HepG2 (cell line): ENCODE results near the gene CAMK1G. TPM values are rescaled to one million over a fixed set of nuclear protein-coding genes. Genes with fewer than 3 reads are reported as not detected.

Experiments used
- ATAC-seq: fragments of 200-7000 bp; cut with Tn5 transposase; 3 replicates; pipeline ENCODE4 v1.9.1; 2020; ENCODE audit warnings: mild to moderate bottlenecking, moderate library complexity
- BruUV-seq: library from RNA; stranded (reverse); fragments of 400-500 nt; replicated peaks from 2 replicates; lab custom pipeline; 2021; lab: Mats Ljungman, UMichigan
- CTCF ChIA-PET: fragments of 300-600 bp; formaldehyde crosslinking; extraction: SDS; loops from one replicate; lab custom pipeline; 2021; ENCODE audit warnings: low total read pairs, inconsistent platforms, low intra/inter-chr PET ratio; lab: Yijun Ruan, JAX
- POLR2A ChIA-PET: fragments of 350-600 bp; sonication (Branson Sonifier 250); formaldehyde crosslinking; loops from one replicate; lab custom pipeline; 2020; ENCODE audit warnings: antibody characterized with exemption, inconsistent platforms; lab: Yijun Ruan, JAX
- DNase-seq: peaks from one replicate; pipeline ENCODE4 v3.0.0-alpha.2; 2015; ENCODE audit warnings: low spot score
- FAIRE-seq: peaks from 3 replicates; lab custom pipeline; 2011; peaks lifted over from hg19 to GRCh38; lab: Jason Lieb, UNC
- H2AFZ ChIP-seq: one replicate; pipeline ENCODE4 v1.6.1; 2011; ENCODE audit warnings: low read length, inconsistent platforms
- H3K27ac ChIP-seq: fragments of 300-600 bp; 3 replicates; pipeline ENCODE4 v1.8.0; 2011; ENCODE audit warnings: mixed run types, mild to moderate bottlenecking, mixed read lengths, low read length, inconsistent platforms; ENCODE audit not compliant: insufficient read depth; ENCODE audit errors: extremely low read length
- H3K27me3 ChIP-seq, 2 experiments: fragments of 200-600 bp in 1 of 2; 2 replicates in 1 of 2; 3 replicates in 1 of 2; pipeline versions ENCODE4 v1.6.0 to v1.8.0; 2011; ENCODE audit warnings: low read length in 2 of 2, mild to moderate bottlenecking in 2 of 2, moderate library complexity in 2 of 2, inconsistent platforms in 1 of 2; ENCODE audit not compliant: insufficient read depth in 2 of 2, control insufficient read depth in 1 of 2
- H3K36me3 ChIP-seq, 2 experiments: fragments of 200-600 bp in 1 of 2; replicated peaks in 1 of 2; 2 replicates in 1 of 2; 3 replicates in 1 of 2; pipeline versions ENCODE4 v1.5.1 to v1.8.0; 2011; ENCODE audit warnings: low read length in 2 of 2, inconsistent platforms in 1 of 2; ENCODE audit not compliant: insufficient read depth in 2 of 2, control insufficient read depth in 1 of 2
- H3K4me1 ChIP-seq: 2 replicates; pipeline ENCODE4 v1.5.1; 2012; ENCODE audit warnings: low read length, inconsistent platforms; ENCODE audit not compliant: insufficient read depth
- H3K4me2 ChIP-seq: 2 replicates; pipeline ENCODE4 v1.6.0; 2011; ENCODE audit warnings: low read depth, low read length, inconsistent platforms
- H3K4me3 ChIP-seq, 3 experiments: fragments of 200-600 bp in 1 of 3; sonication (generic), shearing (Covaris generic) in 1 of 3; replicated peaks in 1 of 3; 2 replicates each; pipeline ENCODE4 v1.5.1; 2011 to 2016; ENCODE audit warnings: low read length in 3 of 3, inconsistent platforms in 2 of 3, low read depth in 2 of 3, mild to moderate bottlenecking in 2 of 3, control low read depth in 1 of 3, mixed read lengths in 1 of 3; ENCODE audit not compliant: insufficient read depth in 1 of 3
- H3K79me2 ChIP-seq: one replicate; pipeline ENCODE4 v1.6.1; 2011; ENCODE audit warnings: low read length, inconsistent platforms; ENCODE audit not compliant: insufficient read depth
- H3K9ac ChIP-seq: 2 replicates; pipeline ENCODE4 v1.6.0; 2011; ENCODE audit warnings: mild to moderate bottlenecking, low read depth, low read length, inconsistent platforms; ENCODE audit not compliant: insufficient read depth
- H3K9me3 ChIP-seq: 2 replicates; pipeline ENCODE4 v1.5.1; 2012; ENCODE audit warnings: mild to moderate bottlenecking, low read length
- H4K20me1 ChIP-seq: 2 replicates; pipeline ENCODE4 v1.6.0; 2011; ENCODE audit warnings: inconsistent platforms, mild to moderate bottlenecking, low read length, moderate library complexity; ENCODE audit not compliant: insufficient read depth
- CSRNP1 ChIP-seq: sonication (generic); formaldehyde crosslinking; IDR thresholded peaks from 2 replicates; pipeline ENCODE4 v1.8.1; 2023; ENCODE audit warnings: mild to moderate bottlenecking, missing genetic modification reagents
- ETV6 ChIP-seq: sonication (generic); formaldehyde crosslinking; conservative IDR thresholded peaks from 2 replicates; pipeline ENCODE4 v1.4.0; 2020; ENCODE audit warnings: missing genetic modification reagents
- GATA4 ChIP-seq: sonication (generic); IDR thresholded peaks from 2 replicates; pipeline ENCODE4 v1.6.1; 2016; ENCODE audit warnings: antibody characterized with exemption, low read depth, borderline replicate concordance
- GRHL1 ChIP-seq: sonication (generic); formaldehyde crosslinking; conservative IDR thresholded peaks from 2 replicates; pipeline ENCODE4 v1.8.0; 2022; ENCODE audit warnings: missing genetic modification reagents
- HBP1 ChIP-seq: IDR thresholded peaks from 2 replicates; pipeline ENCODE4 v1.6.1; 2016; ENCODE audit warnings: low read depth, control low read depth
- IRF9 ChIP-seq: sonication (generic); formaldehyde crosslinking; IDR thresholded peaks from 2 replicates; pipeline ENCODE4 v1.8.0; 2022; ENCODE audit warnings: missing genetic modification reagents, mild to moderate bottlenecking, borderline replicate concordance
- KAT8 ChIP-seq: IDR thresholded peaks from 2 replicates; pipeline ENCODE4 v1.6.1; 2016; ENCODE audit warnings: missing genetic modification reagents, missing compliant biosample characterization
- MBD4 ChIP-seq: IDR thresholded peaks from 2 replicates; pipeline ENCODE4 v1.6.1; 2012; ENCODE audit warnings: low read length, inconsistent platforms, borderline replicate concordance
- MIXL1 ChIP-seq: IDR thresholded peaks from 2 replicates; pipeline ENCODE4 v1.6.1; 2016
- NCOA1 ChIP-seq: sonication (generic); formaldehyde crosslinking; IDR thresholded peaks from 2 replicates; pipeline ENCODE4 v1.9.0; 2021; ENCODE audit warnings: missing genetic modification reagents
- POLR2AphosphoS5 ChIP-seq: IDR thresholded peaks from 2 replicates; pipeline ENCODE4 v1.6.1; 2012; ENCODE audit warnings: low read depth, low read length
- PREB ChIP-seq: sonication (generic); formaldehyde crosslinking; IDR thresholded peaks from 2 replicates; pipeline ENCODE4 v1.4.0; 2020; ENCODE audit warnings: missing genetic modification reagents
- RNF2 ChIP-seq: fragments of 450-650 bp; conservative IDR thresholded peaks from 2 replicates; pipeline ENCODE4 v1.6.1; 2016; ENCODE audit warnings: low read depth
- SRF ChIP-seq: IDR thresholded peaks from 2 replicates; pipeline ENCODE4 v1.6.1; 2011; ENCODE audit warnings: mild to moderate bottlenecking, low read depth, low read length, moderate library complexity
- SYNCRIP ChIP-seq: fragments of 200-400 bp; formaldehyde crosslinking; IDR thresholded peaks from 2 replicates; pipeline ENCODE4 v1.6.1; 2018; ENCODE audit warnings: mild to moderate bottlenecking, low read depth, low read length; ENCODE audit not compliant: insufficient read depth
- TAF15 ChIP-seq: fragments of 200-400 bp; formaldehyde crosslinking; IDR thresholded peaks from one replicate; pipeline ENCODE4 v1.6.1; 2018; ENCODE audit warnings: mild to moderate bottlenecking, low read depth, low read length; ENCODE audit not compliant: poor library complexity, severe bottlenecking
- ZNF30 ChIP-seq: sonication (generic); formaldehyde crosslinking; IDR thresholded peaks from 2 replicates; pipeline ENCODE4 v1.5.0; 2020; ENCODE audit warnings: mild to moderate bottlenecking, missing genetic modification reagents
- ZNF7 ChIP-seq: IDR thresholded peaks from 2 replicates; pipeline ENCODE4 v1.6.1; 2016; ENCODE audit warnings: missing biosample characterization, missing genetic modification reagents
- ZNF772 ChIP-seq: sonication (generic); formaldehyde crosslinking; IDR thresholded peaks from 2 replicates; pipeline ENCODE4 v1.5.0; 2020; ENCODE audit warnings: mild to moderate bottlenecking, missing genetic modification reagents
- ZNF788 ChIP-seq: sonication (generic); formaldehyde crosslinking; IDR thresholded peaks from 2 replicates; pipeline ENCODE4 v1.5.0; 2020; ENCODE audit warnings: mild to moderate bottlenecking, missing genetic modification reagents, borderline replicate concordance
- WGBS: methylation state at CpG from one replicate; pipeline ENCODE4 v1.1.6; 2017; ENCODE audit warnings: low lambda C conversion rate; 5-methylcytosine and 5-hydroxymethylcytosine counted together
- in situ Hi-C: cut with HindIII; loops from 2 replicates; pipeline ENCODE4 v1.10.0; 2017; ENCODE audit warnings: low pct_unique_long_range_greater_than_20kb; ENCODE audit not compliant: extremely low pct_ligation_motif_present
- intact Hi-C: fragments of 100-400 bp; cut with micrococcal nuclease; formaldehyde crosslinking; loops from one replicate; pipeline ENCODE4 v1.10.0; 2022; ENCODE audit not compliant: unreplicated experiment
- polyA plus RNA-seq, 8 experiments: library from polyadenylated mRNA; depleted of rRNA in 3 of 8; stranded (reverse) in 7 of 8; unstranded in 1 of 8; fragments of >200 nt; fragmentation: Illumina TruSeq in 4 of 8; extraction: Trizol in 4 of 8; gene quantifications; 2 replicates each; pipeline versions ENCODE4 v1.2.1 to v1.2.3, GENCODE V29; 2011 to 2016; ENCODE audit warnings: low read depth in 4 of 8, missing spikeins in 1 of 8, mixed read lengths in 1 of 8; ENCODE audit not compliant: insufficient read depth in 1 of 8
- total RNA-seq, 5 experiments: library from RNA; depleted of rRNA; stranded (reverse); fragments of >200 nt; fragmentation: Illumina TruSeq; extraction: Trizol; gene quantifications; 2 replicates each; pipeline ENCODE4 v1.2.3, GENCODE V29; 2016; ENCODE audit warnings: low read depth in 1 of 5

The CAMK1G gene
- total and polyA plus RNA-seq, 2 of the 13 experiments (the other 11 are each of a cell fraction or from before 2014, with no cell fraction given), result not detected

- CTCF ChIA-PET, result no interaction called here
Observed at GRCh38 chr1:209600541-209600940, 17.0 kb downstream of the CAMK1G start.

More at GRCh38 chr1:209600541-209600940, 17.0 kb downstream of the CAMK1G start:
- H3K9ac ChIP-seq, result no peak overlapping the region
- in situ Hi-C loops (no loop called here), intact Hi-C loops (no loop called here)
- H3K36me3 ChIP-seq, result no peaks in the 10 kb centered on the region
- no TSS peak for BruUV-seq
- DNase-seq (no peak), ATAC-seq (no peak), FAIRE-seq (no peak)
- H4K20me1 ChIP-seq, result no peaks in the 10 kb centered on the region
- POLR2A ChIA-PET, result no interaction called here
- no peak overlapping the region for H3K4me3 ChIP-seq
- TF ChIP-seq MIXL1 (no peak), ETV6 (CRISPR knock-in tag) (no peak), TAF15 (no peak), MBD4 (no peak), ZNF772 (CRISPR knock-in tag) (no peak), ZNF788 (CRISPR knock-in tag) (no peak), NCOA1 (CRISPR knock-in tag) (no peak), CSRNP1 (CRISPR knock-in tag) (no peak), ZNF7 (CRISPR knock-in tag) (no peak), SRF (no peak), GRHL1 (no peak), ZNF30 (CRISPR knock-in tag) (no peak), SYNCRIP (no peak), POLR2AphosphoS5 (no peak), GATA4 (no peak), KAT8 (CRISPR knock-in tag) (no peak), PREB (CRISPR knock-in tag) (no peak), HBP1 (CRISPR knock-in tag) (no peak), IRF9 (CRISPR knock-in tag) (no peak), RNF2 (no peak)
- H3K27me3 ChIP-seq, result no peaks in the 10 kb centered on the region
- WGBS, result 0% methylated on average over 1 of the region's 1 CpG
- no peak overlapping the region for H2AFZ ChIP-seq
- H3K27ac ChIP-seq, result no peak overlapping the region
- H3K79me2 ChIP-seq, result no peaks in the 10 kb centered on the region
- no peaks in the 10 kb centered on the region for H3K9me3 ChIP-seq
- H3K4me2 ChIP-seq, result no peak overlapping the region
- H3K4me1 ChIP-seq, result no peaks in the 10 kb centered on the region
